IMR-90 (cell line): Measurements from ENCODE around the gene CTAG1A. TPM values are rescaled to one million over a fixed set of nuclear protein-coding genes. Genes with fewer than 3 reads are reported as not detected.

Source experiments
- ATAC-seq: fragments of 200-7000 bp; cut with Tn5 transposase; 2 replicates; pipeline ENCODE4 v1.9.1; 2020; ENCODE audit warnings: low read depth, mild to moderate bottlenecking, moderate library complexity
- BruUV-seq: library from RNA; stranded (reverse); fragments of 400-500 nt; replicated peaks from 2 replicates; lab custom pipeline; 2021; lab: Mats Ljungman, UMichigan
- CTCF ChIA-PET: fragments of 300-600 bp; formaldehyde crosslinking; extraction: SDS; loops from one replicate; lab custom pipeline; 2021; ENCODE audit warnings: antibody characterized with exemption; lab: Yijun Ruan, JAX
- POLR2A ChIA-PET: fragments of 300-600 bp; sonication (Branson Sonifier 250); formaldehyde crosslinking; loops from one replicate; lab custom pipeline; 2022; ENCODE audit warnings: antibody characterized with exemption; ENCODE audit not compliant: unreplicated experiment; lab: Charles Lee
- DNase-seq: peaks from one replicate; pipeline ENCODE4 v3.0.0; 2013
- H2AFZ ChIP-seq: replicated peaks from 2 replicates; pipeline ENCODE3; 2013; ENCODE audit warnings: low read length, mild to moderate bottlenecking; ENCODE audit not compliant: poor library complexity
- H2AK5ac ChIP-seq: 2 replicates; pipeline ENCODE4 v1.6.1; 2013; ENCODE audit warnings: low read depth, low read length, inconsistent platforms
- H2AK9ac ChIP-seq: replicated peaks from 2 replicates; pipeline ENCODE3; 2013; ENCODE audit warnings: mild to moderate bottlenecking, low read depth, low read length, moderate library complexity; ENCODE audit not compliant: poor library complexity
- H2BK120ac ChIP-seq: 2 replicates; pipeline ENCODE4 v1.6.1; 2013; ENCODE audit warnings: low read depth, low read length, inconsistent platforms
- H2BK15ac ChIP-seq: 3 replicates; pipeline ENCODE4 v1.6.1; 2013; ENCODE audit warnings: low read depth, low read length, inconsistent platforms
- H2BK20ac ChIP-seq: 2 replicates; pipeline ENCODE4 v1.6.1; 2013; ENCODE audit warnings: low read depth, mild to moderate bottlenecking, inconsistent platforms, low read length, moderate library complexity
- H2BK5ac ChIP-seq: 2 replicates; pipeline ENCODE4 v1.6.1; 2013; ENCODE audit warnings: mild to moderate bottlenecking, low read depth, low read length, inconsistent platforms; ENCODE audit not compliant: poor library complexity, severe bottlenecking
- H3K14ac ChIP-seq: replicated peaks from 2 replicates; pipeline ENCODE4 v1.6.1; 2013; ENCODE audit warnings: low read depth, low read length, inconsistent platforms
- H3K18ac ChIP-seq: 2 replicates; pipeline ENCODE4 v1.6.1; 2013; ENCODE audit warnings: low read depth, low read length, control low read depth
- H3K23ac ChIP-seq: 2 replicates; pipeline ENCODE4 v1.6.1; 2013; ENCODE audit warnings: low read depth, low read length, inconsistent platforms
- H3K27ac ChIP-seq: 2 replicates; pipeline ENCODE4 v1.5.1; 2013; ENCODE audit warnings: mild to moderate bottlenecking, control low read depth, low read length; ENCODE audit not compliant: insufficient read depth
- H3K27me3 ChIP-seq: 2 replicates; pipeline ENCODE4 v1.6.1; 2013; ENCODE audit warnings: low read length; ENCODE audit not compliant: control insufficient read depth, insufficient read depth
- H3K36me3 ChIP-seq: 2 replicates; pipeline ENCODE4 v1.6.1; 2013; ENCODE audit warnings: low read length, mixed read lengths; ENCODE audit not compliant: control insufficient read depth, insufficient read depth
- H3K4ac ChIP-seq: 2 replicates; pipeline ENCODE4 v1.6.1; 2013; ENCODE audit warnings: low read depth, low read length, inconsistent platforms
- H3K4me1 ChIP-seq: 2 replicates; pipeline ENCODE4 v1.6.1; 2013; ENCODE audit warnings: low read length, mixed read lengths; ENCODE audit not compliant: control insufficient read depth, insufficient read depth
- H3K4me2 ChIP-seq: 2 replicates; pipeline ENCODE4 v1.6.1; 2013; ENCODE audit warnings: low read depth, mild to moderate bottlenecking, control low read depth, low read length, moderate library complexity
- H3K4me3 ChIP-seq: 2 replicates; pipeline ENCODE4 v1.5.1; 2013; ENCODE audit warnings: low read depth, mild to moderate bottlenecking, control low read depth, low read length, moderate library complexity; ENCODE audit not compliant: insufficient read depth
- H3K56ac ChIP-seq: 2 replicates; pipeline ENCODE4 v1.6.1; 2013; ENCODE audit warnings: low read length, inconsistent platforms; ENCODE audit not compliant: insufficient read depth; ENCODE audit errors: extremely low read depth
- H3K79me1 ChIP-seq, 2 experiments: 2 replicates each; pipeline ENCODE4 v1.6.1; 2013; ENCODE audit warnings: low read length in 2 of 2, inconsistent platforms in 1 of 2, low read depth in 1 of 2
- H3K9ac ChIP-seq: 2 replicates; pipeline ENCODE4 v1.6.1; 2013; ENCODE audit warnings: low read depth, low read length, control low read depth
- H3K9me1 ChIP-seq: 2 replicates; pipeline ENCODE4 v1.6.1; 2013; ENCODE audit warnings: low read length, inconsistent platforms; ENCODE audit not compliant: insufficient read depth
- H3K9me3 ChIP-seq: 2 replicates; pipeline ENCODE4 v1.6.1; 2013; ENCODE audit warnings: low read length; ENCODE audit not compliant: control insufficient read depth, insufficient read depth
- H4K20me1 ChIP-seq: 2 replicates; pipeline ENCODE4 v1.6.1; 2013; ENCODE audit warnings: low read length, inconsistent platforms; ENCODE audit not compliant: insufficient read depth
- H4K5ac ChIP-seq: 2 replicates; pipeline ENCODE4 v1.6.1; 2013; ENCODE audit warnings: mild to moderate bottlenecking, low read depth, low read length, control low read depth
- H4K8ac ChIP-seq, 2 experiments: 2 replicates each; pipeline ENCODE4 v1.6.1; 2013; ENCODE audit warnings: low read depth in 2 of 2, low read length in 2 of 2, control low read depth in 1 of 2, inconsistent platforms in 1 of 2
- H4K91ac ChIP-seq: 2 replicates; pipeline ENCODE4 v1.6.1; 2013; ENCODE audit warnings: low read depth, low read length, inconsistent platforms; ENCODE audit not compliant: insufficient read depth
- CEBPB ChIP-seq: IDR thresholded peaks from 2 replicates; pipeline ENCODE4 v1.6.1; 2012; ENCODE audit warnings: low read depth, low read length, improper control_type of control experiment
- FOS ChIP-seq: fragments of 150-350 bp; IDR thresholded peaks from 2 replicates; pipeline ENCODE4 v1.6.1; 2016; ENCODE audit warnings: low read depth, low read length
- MAFK ChIP-seq: IDR thresholded peaks from 2 replicates; pipeline ENCODE4 v1.6.1; 2012; ENCODE audit warnings: low read depth, low read length, improper control_type of control experiment
- MXI1 ChIP-seq: IDR thresholded peaks from 2 replicates; pipeline ENCODE4 v1.6.1; 2012; ENCODE audit warnings: low read depth, mild to moderate bottlenecking, low read length, moderate library complexity, borderline replicate concordance
- RCOR1 ChIP-seq: IDR thresholded peaks from 2 replicates; pipeline ENCODE4 v1.6.1; 2012; ENCODE audit warnings: mild to moderate bottlenecking, low read length, improper control_type of control experiment; ENCODE audit not compliant: insufficient replicate concordance
- RFX5 ChIP-seq: IDR thresholded peaks from 2 replicates; pipeline ENCODE4 v1.8.0; 2012; ENCODE audit warnings: low read depth, mild to moderate bottlenecking, low read length, moderate library complexity
- SMC3 ChIP-seq: fragments of 150-350 bp; IDR thresholded peaks from 2 replicates; pipeline ENCODE4 v1.6.1; 2016; ENCODE audit warnings: low read depth, mild to moderate bottlenecking, antibody characterized with exemption, low read length, moderate library complexity
- USF2 ChIP-seq: fragments of 150-350 bp; IDR thresholded peaks from 2 replicates; pipeline ENCODE4 v1.6.1; 2017; ENCODE audit warnings: mild to moderate bottlenecking, antibody characterized with exemption, low read length, low read depth
- WGBS, 2 experiments: methylation state at CpG; one replicate each; pipeline versions ENCODE4 v1.1.5 to v1.1.7; 2013; ENCODE audit warnings: missing lambda C conversion rate in 2 of 2; ENCODE audit not compliant: insufficient read length in 1 of 2; ENCODE audit errors: extremely low coverage in 2 of 2; 5-methylcytosine and 5-hydroxymethylcytosine counted together
- dilution Hi-C: fragments of 300-500 bp; cut with HindIII; formaldehyde crosslinking; loops from one replicate; pipeline ENCODE4 v1.14.3; 2018; ENCODE audit warnings: low sequenced_read_pairs; ENCODE audit not compliant: unreplicated experiment
- in situ Hi-C: fragments of 300-500 bp; cut with MboI; formaldehyde crosslinking; loops from 3 replicates; pipeline ENCODE4 v1.14.3; 2019; ENCODE audit warnings: low sequenced_read_pairs, inconsistent platforms, mixed read lengths
- intact Hi-C: fragments of 100-400 bp; cut with micrococcal nuclease; formaldehyde crosslinking; loops from 2 replicates; pipeline ENCODE4 v1.10.0; 2022
- polyA plus RNA-seq, 3 experiments: library from polyadenylated mRNA; depleted of rRNA; stranded (reverse); fragments of >200 nt; gene quantifications; 2 replicates each; pipeline ENCODE4 v1.2.3, GENCODE V29; 2012; ENCODE audit warnings: low replicate concordance in 1 of 3
- total RNA-seq: library from RNA; depleted of rRNA; stranded (reverse); fragments of >200 nt; gene quantifications from 2 replicates; pipeline ENCODE4 v1.2.3, GENCODE V29; 2012

The CTAG1A gene
- total and polyA plus RNA-seq, 2 of the 4 experiments (the other 2 are of a cell fraction) = not detected

GRCh38 chrX:154596290-154596929, 11.5 kb downstream of the CTAG1A start:
- POLR2A ChIA-PET = no interaction called here
- H3K9ac ChIP-seq = no peak overlapping the region
- peak; percentile 40 for ATAC-seq
- no peak overlapping the region for H2AK9ac ChIP-seq
- H3K56ac ChIP-seq = no peak overlapping the region; the same call in 1 of the 2 replicates
- WGBS, 2 experiments = no CpG with 5 or more reads among the region's 3 CpGs
- no peak overlapping the region for H2AFZ ChIP-seq
- CTCF ChIA-PET = no interaction called here
- H3K27ac ChIP-seq = no peak overlapping the region
- no peaks in the 10 kb centered on the region for H3K9me1 ChIP-seq
- peaks cover 11% of the 10 kb centered on the region for H3K9me3 ChIP-seq
- no peaks in the 10 kb centered on the region for H3K79me1 ChIP-seq
- DNase-seq = peak; percentile 16
- no peak overlapping the region for H3K4ac ChIP-seq
- no peak overlapping the region for H2BK15ac ChIP-seq
- H3K27me3 ChIP-seq = peaks cover 20% of the 10 kb centered on the region
- no peak overlapping the region for H2BK5ac ChIP-seq
- BruUV-seq = no TSS peak
- H4K5ac ChIP-seq = no peak overlapping the region
- H3K14ac ChIP-seq = no peak overlapping the region
- no peak for TF ChIP-seq USF2
- TF ChIP-seq RCOR1 = no peak
- no peak for TF ChIP-seq RFX5
- TF ChIP-seq CEBPB = peak; percentile 58; the same call in 1 of the 2 replicates
- TF ChIP-seq MAFK = no peak
- no peak for TF ChIP-seq MXI1
- no peak for TF ChIP-seq FOS
- TF ChIP-seq SMC3 = no peak
- H3K4me3 ChIP-seq = no peak overlapping the region
- no peaks in the 10 kb centered on the region for H3K36me3 ChIP-seq
- no peak overlapping the region for H3K18ac ChIP-seq
- H2BK120ac ChIP-seq = no peak overlapping the region
- no peaks in the 10 kb centered on the region; the same call in 1 of the 2 replicates for H3K4me1 ChIP-seq
- H4K8ac ChIP-seq = no peak overlapping the region
- dilution Hi-C loops (no loop called here), in situ Hi-C loops (loop anchor here (25.0 kb wide), 1 partner anchor 141 kb away; no protein-coding TSS in a partner anchor), intact Hi-C loops (no loop called here)
- no peak overlapping the region for H3K4me2 ChIP-seq
- H2AK5ac ChIP-seq = no peak overlapping the region
- no peak overlapping the region for H2BK20ac ChIP-seq
- no peak overlapping the region for H4K91ac ChIP-seq
- H4K20me1 ChIP-seq = no peaks in the 10 kb centered on the region
- H3K23ac ChIP-seq = no peak overlapping the region
